ENCODE results near the gene NSMCE1.

DNA sequence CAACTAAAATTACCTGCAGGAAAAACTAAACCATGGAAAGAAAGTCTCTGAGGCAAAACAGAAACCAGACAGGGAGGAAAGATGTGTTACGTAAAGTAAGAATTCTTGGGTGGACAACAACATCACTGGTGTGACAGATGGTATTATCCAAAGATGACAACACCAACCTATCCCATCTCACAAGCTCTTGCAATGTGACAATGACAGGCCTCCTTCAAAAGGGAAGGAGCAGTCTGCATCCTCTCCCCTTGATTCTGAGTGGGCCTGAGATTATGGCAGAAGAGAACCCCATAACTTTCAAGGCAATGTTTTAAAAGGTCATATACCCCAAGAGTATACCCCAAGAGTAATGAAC, 82.8 kb downstream of the NSMCE1 start:
- TF ChIP-seq, protein P1, sequence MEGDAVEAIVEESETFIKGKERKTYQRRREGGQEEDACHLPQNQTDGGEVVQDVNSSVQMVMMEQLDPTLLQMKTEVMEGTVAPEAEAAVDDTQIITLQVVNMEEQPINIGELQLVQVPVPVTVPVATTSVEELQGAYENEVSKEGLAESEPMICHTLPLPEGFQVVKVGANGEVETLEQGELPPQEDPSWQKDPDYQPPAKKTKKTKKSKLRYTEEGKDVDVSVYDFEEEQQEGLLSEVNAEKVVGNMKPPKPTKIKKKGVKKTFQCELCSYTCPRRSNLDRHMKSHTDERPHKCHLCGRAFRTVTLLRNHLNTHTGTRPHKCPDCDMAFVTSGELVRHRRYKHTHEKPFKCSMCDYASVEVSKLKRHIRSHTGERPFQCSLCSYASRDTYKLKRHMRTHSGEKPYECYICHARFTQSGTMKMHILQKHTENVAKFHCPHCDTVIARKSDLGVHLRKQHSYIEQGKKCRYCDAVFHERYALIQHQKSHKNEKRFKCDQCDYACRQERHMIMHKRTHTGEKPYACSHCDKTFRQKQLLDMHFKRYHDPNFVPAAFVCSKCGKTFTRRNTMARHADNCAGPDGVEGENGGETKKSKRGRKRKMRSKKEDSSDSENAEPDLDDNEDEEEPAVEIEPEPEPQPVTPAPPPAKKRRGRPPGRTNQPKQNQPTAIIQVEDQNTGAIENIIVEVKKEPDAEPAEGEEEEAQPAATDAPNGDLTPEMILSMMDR (IDR thresholded peaks at IDR 0.05), result no peak
- TF ChIP-seq POLR2A (IDR thresholded peaks at IDR 0.05), result no peak
- no peak for TF ChIP-seq POLR2AphosphoS5 (IDR thresholded peaks at IDR 0.05)
